OCI-LY3 (cell line): Measurements from ENCODE around the gene HIPK1.
"Not testable (repeated sequence)": the region's sequence is repeated elsewhere in the genome, so short reads cannot be mapped to it uniquely, and the experiment has no call there.

Experiments used
- H2AFZ ChIP-seq: fragments of 200-600, 300-600 bp; shearing (Covaris generic); 2 replicates; pipeline ENCODE4 v1.6.0; 2014; ENCODE audit warnings: antibody characterized with exemption, low read depth, low read length
- H3K27ac ChIP-seq: fragments of 200-600, 300-600 bp; sonication (generic); 2 replicates; pipeline ENCODE4 v1.5.1; 2014; ENCODE audit warnings: mild to moderate bottlenecking, low read length, moderate library complexity, mixed read lengths
- H3K27me3 ChIP-seq: fragments of 200-600, 300-600 bp; sonication (generic); 2 replicates; pipeline ENCODE4 v1.6.1; 2014; ENCODE audit warnings: low read depth, low read length, mixed read lengths
- H3K36me3 ChIP-seq: fragments of 200-600, 300-600 bp; sonication (generic); replicated peaks from 2 replicates; pipeline ENCODE3; 2014; ENCODE audit warnings: low read depth, low read length, mixed read lengths
- H3K4me1 ChIP-seq: fragments of 300-600, 200-600 bp; sonication (generic); 2 replicates; pipeline ENCODE4 v1.6.1; 2014; ENCODE audit warnings: low read length, mixed read lengths
- H3K4me2 ChIP-seq: fragments of 200-600, 300-600 bp; sonication (generic); 2 replicates; pipeline ENCODE4 v1.6.1; 2014; ENCODE audit warnings: low read length, mixed read lengths
- H3K4me3 ChIP-seq: fragments of 300-600, 200-600 bp; sonication (generic); 2 replicates; pipeline ENCODE4 v1.5.1; 2014; ENCODE audit warnings: antibody characterized with exemption, mild to moderate bottlenecking, low read length, moderate library complexity
- H3K79me2 ChIP-seq: fragments of 300-600, 200-600 bp; shearing (Covaris generic); 2 replicates; pipeline ENCODE4 v1.6.1; 2014; ENCODE audit warnings: mild to moderate bottlenecking, low read length, mixed read lengths
- H3K9ac ChIP-seq: fragments of 300-600, 200-600 bp; shearing (Covaris generic); 2 replicates; pipeline ENCODE4 v1.6.0; 2014; ENCODE audit warnings: mild to moderate bottlenecking, low read length, moderate library complexity
- H3K9me3 ChIP-seq: fragments of 200-600, 300-600 bp; shearing (Covaris generic); 2 replicates; pipeline ENCODE4 v1.6.1; 2014; ENCODE audit warnings: low read length, mixed read lengths; ENCODE audit not compliant: insufficient read depth
- H4K20me1 ChIP-seq: fragments of 200-600, 300-600 bp; sonication (generic); 2 replicates; pipeline ENCODE4 v1.6.1; 2016; ENCODE audit warnings: low read length, mixed read lengths; ENCODE audit not compliant: insufficient read depth
- EZH2phosphoT487 ChIP-seq: fragments of 200-600 bp; shearing (Covaris generic); IDR thresholded peaks from 2 replicates; pipeline ENCODE4 v1.6.1; 2018; ENCODE audit warnings: antibody characterized with exemption, mixed run types, low read depth
- TF ChIP-seq, protein P1 (sequence below): fragments of 200-600, 300-600 bp; sonication (generic); IDR thresholded peaks from 2 replicates; pipeline ENCODE4 v1.5.1; 2014; ENCODE audit warnings: antibody characterized with exemption, low read length, low read depth

The HIPK1 gene

GRCh38 chr1:113946112-113946511 is 17.0 kb downstream of the HIPK1 start:
- no peaks in the 10 kb centered on the region for H3K9me3 ChIP-seq
- peaks cover 49% of the 10 kb centered on the region for H3K79me2 ChIP-seq
- H3K27ac ChIP-seq: no peak overlapping the region
- TF ChIP-seq, protein P1, sequence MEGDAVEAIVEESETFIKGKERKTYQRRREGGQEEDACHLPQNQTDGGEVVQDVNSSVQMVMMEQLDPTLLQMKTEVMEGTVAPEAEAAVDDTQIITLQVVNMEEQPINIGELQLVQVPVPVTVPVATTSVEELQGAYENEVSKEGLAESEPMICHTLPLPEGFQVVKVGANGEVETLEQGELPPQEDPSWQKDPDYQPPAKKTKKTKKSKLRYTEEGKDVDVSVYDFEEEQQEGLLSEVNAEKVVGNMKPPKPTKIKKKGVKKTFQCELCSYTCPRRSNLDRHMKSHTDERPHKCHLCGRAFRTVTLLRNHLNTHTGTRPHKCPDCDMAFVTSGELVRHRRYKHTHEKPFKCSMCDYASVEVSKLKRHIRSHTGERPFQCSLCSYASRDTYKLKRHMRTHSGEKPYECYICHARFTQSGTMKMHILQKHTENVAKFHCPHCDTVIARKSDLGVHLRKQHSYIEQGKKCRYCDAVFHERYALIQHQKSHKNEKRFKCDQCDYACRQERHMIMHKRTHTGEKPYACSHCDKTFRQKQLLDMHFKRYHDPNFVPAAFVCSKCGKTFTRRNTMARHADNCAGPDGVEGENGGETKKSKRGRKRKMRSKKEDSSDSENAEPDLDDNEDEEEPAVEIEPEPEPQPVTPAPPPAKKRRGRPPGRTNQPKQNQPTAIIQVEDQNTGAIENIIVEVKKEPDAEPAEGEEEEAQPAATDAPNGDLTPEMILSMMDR: no peak
- TF ChIP-seq EZH2phosphoT487: no peak
- no peaks in the 10 kb centered on the region for H3K27me3 ChIP-seq
- H3K36me3 ChIP-seq: peaks cover 10% of the 10 kb centered on the region
- no peaks in the 10 kb centered on the region for H3K4me1 ChIP-seq
- no peak overlapping the region for H3K4me3 ChIP-seq
- H4K20me1 ChIP-seq: peaks cover 13% of the 10 kb centered on the region; the same call in 1 of the 2 replicates
- no peak overlapping the region for H2AFZ ChIP-seq
- H3K9ac ChIP-seq: no peak overlapping the region
- no peak overlapping the region for H3K4me2 ChIP-seq

GRCh38 chr1:113946678-113947387 is 17.7 kb downstream of the HIPK1 start:
- Histone ChIP-seq H3K79me2 (peaks cover 52% of the 10 kb centered on the region), H3K9me3 (no peaks in the 10 kb centered on the region), H3K4me3 (no peak overlapping the region), H2AFZ (no peak overlapping the region), H3K27ac (no peak overlapping the region), H4K20me1 (peaks cover 13% of the 10 kb centered on the region; the same call in 1 of the 2 replicates), H3K27me3 (no peaks in the 10 kb centered on the region), H3K4me2 (no peak overlapping the region), H3K36me3 (peaks cover 7% of the 10 kb centered on the region), H3K4me1 (no peaks in the 10 kb centered on the region), H3K9ac (no peak overlapping the region)
- TF ChIP-seq, protein P1: no peak
- TF ChIP-seq EZH2phosphoT487: no peak

DNA sequence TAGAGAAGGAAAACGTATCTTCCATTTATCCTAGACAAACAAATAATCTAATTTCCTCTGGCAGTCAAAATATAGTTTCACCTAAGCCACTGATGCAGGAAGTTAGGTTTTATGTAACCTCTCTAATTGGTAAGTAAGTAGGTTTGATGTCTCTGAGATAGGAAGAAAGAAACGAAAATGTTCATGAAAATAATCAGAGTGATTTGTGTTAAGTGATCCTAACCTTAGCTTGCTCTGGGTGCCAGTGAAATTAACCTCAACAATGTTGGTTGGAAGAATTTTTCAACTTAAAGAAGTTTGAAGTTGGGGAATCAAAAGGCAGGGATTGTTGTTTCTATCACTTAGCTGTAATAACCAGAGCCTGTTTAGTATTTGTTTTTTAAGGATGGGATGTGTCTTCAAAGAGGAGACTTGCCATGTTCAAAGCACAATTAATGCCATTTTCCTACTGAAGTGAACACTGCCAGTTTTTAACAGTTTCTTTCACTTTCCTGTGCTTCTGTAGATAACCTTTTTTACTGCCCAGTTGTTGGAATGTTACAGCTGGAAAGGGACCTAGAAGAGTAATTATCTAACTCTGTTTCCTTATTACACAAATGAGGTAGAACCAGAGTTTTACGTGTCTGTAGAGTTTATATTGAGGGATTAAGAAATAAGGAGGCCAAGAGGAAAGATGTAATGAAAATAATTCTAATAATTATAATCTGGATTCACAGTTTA is 18.4 kb downstream of the HIPK1 start:
- Histone ChIP-seq H2AFZ (no peak overlapping the region), H4K20me1 (peaks cover 13% of the 10 kb centered on the region; the same call in 1 of the 2 replicates), H3K9me3 (no peaks in the 10 kb centered on the region), H3K36me3 (peaks cover 7% of the 10 kb centered on the region), H3K27ac (no peak overlapping the region), H3K79me2 (peaks cover 52% of the 10 kb centered on the region), H3K27me3 (no peaks in the 10 kb centered on the region), H3K9ac (no peak overlapping the region), H3K4me2 (no peak overlapping the region), H3K4me1 (no peaks in the 10 kb centered on the region), H3K4me3 (no peak overlapping the region)
- TF ChIP-seq, protein P1: no peak
- TF ChIP-seq EZH2phosphoT487: no peak

GRCh38 chr1:113948151-113948550 is 19.0 kb downstream of the HIPK1 start:
- not testable (repeated sequence) for H3K4me2 ChIP-seq, H3K36me3 ChIP-seq, H3K9me3 ChIP-seq, H2AFZ ChIP-seq, H3K4me1 ChIP-seq, H3K27ac ChIP-seq, H3K4me3 ChIP-seq, H3K27me3 ChIP-seq, H3K9ac ChIP-seq
- peaks cover 49% of the 10 kb centered on the region for H3K79me2 ChIP-seq
- H4K20me1 ChIP-seq: peaks cover 13% of the 10 kb centered on the region; the same call in 1 of the 2 replicates
